KMS-11 (cell line): ENCODE results near the gene PECR.

ENCODE experiments used
- H2AFZ ChIP-seq: fragments of 200-600 bp; sonication (generic); 2 replicates; pipeline ENCODE4 v1.6.1; 2016; ENCODE audit warnings: antibody characterized with exemption, mixed run types, low read depth
- H3K27ac ChIP-seq: fragments of 200-600 bp; sonication (generic); 2 replicates; pipeline ENCODE4 v1.6.1; 2016; ENCODE audit warnings: mild to moderate bottlenecking, mixed run types
- H3K27me3 ChIP-seq: fragments of 200-600 bp; sonication (generic); 2 replicates; pipeline ENCODE4 v1.6.1; 2017; ENCODE audit warnings: mild to moderate bottlenecking, low read depth, mixed run types, moderate library complexity; ENCODE audit not compliant: insufficient read depth
- H3K36me3 ChIP-seq: fragments of 200-600 bp; sonication (generic); 2 replicates; pipeline ENCODE4 v1.6.1; 2017; ENCODE audit warnings: mild to moderate bottlenecking, mixed run types; ENCODE audit not compliant: insufficient read depth
- H3K4me1 ChIP-seq: fragments of 200-600 bp; sonication (generic); 2 replicates; pipeline ENCODE4 v1.6.1; 2016; ENCODE audit warnings: mild to moderate bottlenecking, low read depth, mixed run types; ENCODE audit not compliant: poor library complexity, severe bottlenecking
- H3K4me2 ChIP-seq: fragments of 200-600 bp; sonication (generic); 2 replicates; pipeline ENCODE4 v1.7.0; 2016; ENCODE audit warnings: mild to moderate bottlenecking, mixed run types
- H3K4me3 ChIP-seq: fragments of 200-600 bp; sonication (generic); IDR thresholded peaks from 2 replicates; pipeline ENCODE4 v1.6.1; 2017; ENCODE audit warnings: low read depth, low read length, mixed read lengths; ENCODE audit not compliant: insufficient read depth
- H3K79me2 ChIP-seq: fragments of 200-600 bp; sonication (generic); 2 replicates; pipeline ENCODE4 v1.6.1; 2016; ENCODE audit warnings: low read depth, mixed run types; ENCODE audit not compliant: insufficient read depth
- H3K9ac ChIP-seq: fragments of 200-600 bp; sonication (generic); 2 replicates; pipeline ENCODE4 v1.6.1; 2016; ENCODE audit warnings: mild to moderate bottlenecking, mixed run types
- H4K20me1 ChIP-seq: fragments of 200-600 bp; sonication (generic); 2 replicates; pipeline ENCODE4 v1.6.1; 2016; ENCODE audit warnings: mild to moderate bottlenecking, mixed run types; ENCODE audit not compliant: insufficient read depth
- CTCF ChIP-seq: fragments of 200-600 bp; sonication (generic); conservative IDR thresholded peaks from 2 replicates; pipeline ENCODE4 v1.6.1; 2017; ENCODE audit warnings: low read depth, mild to moderate bottlenecking, antibody characterized with exemption, low read length, moderate library complexity, mixed read lengths

The PECR gene

GRCh38 chr2:216094701-216095100, 13.1 kb upstream of the PECR start:
- no peaks in the 10 kb centered on the region for H3K79me2 ChIP-seq
- no peak overlapping the region for H3K9ac ChIP-seq
- no peaks in the 10 kb centered on the region for H4K20me1 ChIP-seq
- H3K4me1 ChIP-seq: peaks cover 20% of the 10 kb centered on the region
- no peak overlapping the region for H3K4me2 ChIP-seq
- H2AFZ ChIP-seq: no peak overlapping the region
- H3K27me3 ChIP-seq: no peaks in the 10 kb centered on the region
- no peak for TF ChIP-seq CTCF
- H3K4me3 ChIP-seq: no peak overlapping the region
- no peaks in the 10 kb centered on the region for H3K36me3 ChIP-seq
- H3K27ac ChIP-seq: no peak overlapping the region

- Histone ChIP-seq H3K4me1 (peaks cover 27% of the 10 kb centered on the region), H3K4me3 (no peak overlapping the region), H3K9ac (no peak overlapping the region), H3K27me3 (no peaks in the 10 kb centered on the region), H3K36me3 (no peaks in the 10 kb centered on the region), H3K4me2 (no peak overlapping the region), H3K79me2 (no peaks in the 10 kb centered on the region), H4K20me1 (no peaks in the 10 kb centered on the region), H3K27ac (no peak overlapping the region), H2AFZ (no peak overlapping the region)
- TF ChIP-seq CTCF: no peak
These were observed 11.0 kb upstream of the PECR start for GRCh38 chr2:216092646-216093045.

GRCh38 chr2:216090369-216090786, 8.8 kb upstream of the PECR start:
- Histone ChIP-seq H3K4me2 (peak overlapping the region; percentile 69; the same call in 1 of the 2 replicates), H4K20me1 (no peaks in the 10 kb centered on the region), H2AFZ (peak overlapping the region; percentile 46; the same call in 1 of the 2 replicates), H3K4me3 (no peak overlapping the region), H3K79me2 (no peaks in the 10 kb centered on the region), H3K36me3 (no peaks in the 10 kb centered on the region), H3K27me3 (no peaks in the 10 kb centered on the region), H3K9ac (no peak overlapping the region), H3K27ac (peak overlapping the region; percentile 37; the same call in 1 of the 2 replicates), H3K4me1 (peaks cover 34% of the 10 kb centered on the region)
- TF ChIP-seq CTCF: no peak

- no peak overlapping the region for H3K27ac ChIP-seq
- H2AFZ ChIP-seq: no peak overlapping the region
- no peak overlapping the region for H3K4me2 ChIP-seq
These were observed 4.7 kb upstream of the PECR start for GRCh38 chr2:216086207-216086893.

More at GRCh38 chr2:216086207-216086893, 4.7 kb upstream of the PECR start:
- no peaks in the 10 kb centered on the region for H3K36me3 ChIP-seq
- H3K27me3 ChIP-seq: no peaks in the 10 kb centered on the region; the same call in 1 of the 2 replicates
- H3K4me3 ChIP-seq: no peak overlapping the region
- peaks cover 38% of the 10 kb centered on the region for H3K4me1 ChIP-seq
- no peak for TF ChIP-seq CTCF
- H3K9ac ChIP-seq: no peak overlapping the region
- no peaks in the 10 kb centered on the region for H4K20me1 ChIP-seq
- H3K79me2 ChIP-seq: no peaks in the 10 kb centered on the region
